ENCODE data around the gene STRIT1.
"Not testable (repeated sequence)": the region's sequence is repeated elsewhere in the genome, so short reads cannot be mapped to it uniquely, and the experiment has no call there.

Gene STRIT1

GRCh38 chr3:155313300-155313699, 19.8 kb upstream of the STRIT1 start:
- no peak for DNase-seq (ENCODE audit: low read depth)

GRCh38 chr3:155312781-155313180, 19.3 kb upstream of the STRIT1 start:
- DNase-seq (ENCODE audit: low read depth), result no peak

- DNase-seq (ENCODE audit: low read depth), result no peak
Measured at GRCh38 chr3:155309581-155309980, 16.1 kb upstream of the STRIT1 start.

- DNase-seq (ENCODE audit: low read depth), result no peak
Measured at GRCh38 chr3:155308831-155309230, 15.3 kb upstream of the STRIT1 start.

GRCh38 chr3:155307183-155307582, 13.7 kb upstream of the STRIT1 start:
- DNase-seq (ENCODE audit: low read depth), result no peak

- no peak for DNase-seq (ENCODE audit: low read depth)
Measured at GRCh38 chr3:155304394-155304793, 10.9 kb upstream of the STRIT1 start.

- DNase-seq (ENCODE audit: low read depth), result no peak
Measured at GRCh38 chr3:155303540-155304097, 10.1 kb upstream of the STRIT1 start.

GRCh38 chr3:155302891-155303290, 9.4 kb upstream of the STRIT1 start:
- no peak for DNase-seq (ENCODE audit: low read depth)

GRCh38 chr3:155302481-155302880, 9.0 kb upstream of the STRIT1 start:
- no peak for DNase-seq (ENCODE audit: low read depth)

GRCh38 chr3:155297100-155297499, 3.6 kb upstream of the STRIT1 start:
- no peak for DNase-seq (ENCODE audit: low read depth)

- no peak for DNase-seq (ENCODE audit: low read depth)
Measured at GRCh38 chr3:155296413-155296812, 2.9 kb upstream of the STRIT1 start.

- no peak for DNase-seq (ENCODE audit: low read depth)
Measured at GRCh38 chr3:155292693-155293092, 790 bp downstream of the STRIT1 start.

- DNase-seq (ENCODE audit: low read depth), result no peak
Measured at GRCh38 chr3:155292133-155292532, 1.4 kb downstream of the STRIT1 start.

- DNase-seq (ENCODE audit: low read depth), result no peak
Measured at GRCh38 chr3:155286736-155287135, 6.7 kb downstream of the STRIT1 start.

- DNase-seq (ENCODE audit: low read depth), result no peak
Measured at GRCh38 chr3:155285936-155286335, 7.5 kb downstream of the STRIT1 start.

GRCh38 chr3:155283092-155284056, 10.1 kb downstream of the STRIT1 start:
- no peak for DNase-seq (ENCODE audit: low read depth)

- DNase-seq (ENCODE audit: low read depth), result no peak
Measured at GRCh38 chr3:155282385-155283091, 10.9 kb downstream of the STRIT1 start.

- no peak for DNase-seq (ENCODE audit: low read depth)
Measured at GRCh38 chr3:155281912-155282311, 11.6 kb downstream of the STRIT1 start.

GRCh38 chr3:155276089-155276488, 17.4 kb downstream of the STRIT1 start:
- DNase-seq (ENCODE audit: low read depth), result not testable (repeated sequence)

GRCh38 chr3:155275159-155275754, 18.2 kb downstream of the STRIT1 start:
- not testable (repeated sequence) for DNase-seq (ENCODE audit: low read depth)

GRCh38 chr3:155274435-155274834, 19.0 kb downstream of the STRIT1 start:
- not testable (repeated sequence) for DNase-seq (ENCODE audit: low read depth)

GRCh38 chr3:155271343-155271613, 22.2 kb downstream of the STRIT1 start:
- DNase-seq (ENCODE audit: low read depth), result no peak
